ENCODE data around the gene HTR1D.
A peak's percentile ranks its signal among the peaks of the same experiment; 100 is the strongest.
"Not testable (repeated sequence)": the region's sequence is repeated elsewhere in the genome, so short reads cannot be mapped to it uniquely, and the experiment has no call there.

HTR1D gene, protein sequence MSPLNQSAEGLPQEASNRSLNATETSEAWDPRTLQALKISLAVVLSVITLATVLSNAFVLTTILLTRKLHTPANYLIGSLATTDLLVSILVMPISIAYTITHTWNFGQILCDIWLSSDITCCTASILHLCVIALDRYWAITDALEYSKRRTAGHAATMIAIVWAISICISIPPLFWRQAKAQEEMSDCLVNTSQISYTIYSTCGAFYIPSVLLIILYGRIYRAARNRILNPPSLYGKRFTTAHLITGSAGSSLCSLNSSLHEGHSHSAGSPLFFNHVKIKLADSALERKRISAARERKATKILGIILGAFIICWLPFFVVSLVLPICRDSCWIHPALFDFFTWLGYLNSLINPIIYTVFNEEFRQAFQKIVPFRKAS

GRCh38 chr1:23217421-23218115, at the start of gene HTR1D:
HTR1D (minus strand) TSS chr1:23217502; CDS start chr1:23194219, 23,283 bp downstream.
- peaks cover 4% of the 10 kb centered on the region for H3K4me1 Mint-ChIP-seq (ENCODE audit: low read depth)
- no peaks in the 10 kb centered on the region for H3K36me3 Mint-ChIP-seq (ENCODE audit: low read depth)
- H3K27ac Mint-ChIP-seq, result no peak within 1 kb of the TSS
- H3K27me3 Mint-ChIP-seq, result peaks cover 64% of the 10 kb centered on the region
- peak within 1 kb of the TSS; percentile 47 for H3K4me3 Mint-ChIP-seq
- no peaks in the 10 kb centered on the region for H3K9me3 Mint-ChIP-seq

DNA sequence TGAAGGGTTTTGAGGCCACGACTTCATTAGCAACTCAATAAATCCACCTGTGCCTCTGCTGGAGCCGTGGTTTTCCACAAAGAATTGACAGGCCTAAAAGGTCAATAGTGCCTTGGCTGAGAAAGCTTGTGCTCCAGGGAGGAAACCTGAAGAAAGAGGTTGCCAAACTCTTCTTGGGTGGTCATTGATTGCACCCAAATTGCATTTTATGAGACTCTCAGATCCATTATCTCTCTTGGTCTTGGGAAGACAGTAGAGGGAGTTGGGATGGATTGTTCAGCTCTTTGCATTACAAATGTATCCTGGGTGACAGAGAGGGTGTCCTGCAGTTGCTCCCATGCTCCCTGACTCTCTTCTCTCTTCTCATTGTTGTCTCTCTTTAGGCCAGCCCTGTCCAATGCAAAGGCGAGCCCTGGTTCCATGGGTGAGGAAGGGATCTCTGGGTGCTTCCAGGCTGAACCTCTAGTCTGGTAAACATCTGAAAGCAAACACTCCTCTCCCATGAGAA, 46.1 kb upstream of the HTR1D start:
- Mint-ChIP-seq H3K9me3 (no peaks in the 10 kb centered on the region), H3K27ac (no peak overlapping the region), H3K4me3 (no peak overlapping the region), H3K27me3 (peaks cover 3% of the 10 kb centered on the region), H3K36me3 (ENCODE audit: low read depth) (no peaks in the 10 kb centered on the region), H3K4me1 (ENCODE audit: low read depth) (no peaks in the 10 kb centered on the region)

DNA sequence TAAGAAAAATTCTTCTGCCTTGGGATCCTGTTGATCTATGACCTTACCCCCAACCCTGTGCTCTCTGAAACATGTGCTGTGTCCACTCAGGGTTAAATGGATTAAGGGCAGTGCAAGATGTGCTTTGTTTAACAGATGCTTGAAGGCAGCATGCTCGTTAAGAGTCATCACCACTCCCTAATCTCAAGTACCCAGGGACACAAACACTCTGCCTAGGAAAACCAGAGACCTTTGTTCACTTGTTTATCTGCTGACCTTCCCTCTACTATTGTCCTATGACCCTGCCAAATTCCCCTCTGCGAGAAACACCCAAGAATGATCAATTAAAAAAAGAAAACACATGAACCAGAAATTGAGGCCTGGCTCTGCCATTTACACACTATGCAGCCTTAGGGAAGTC, 40.8 kb upstream of the HTR1D start:
- H3K27me3 Mint-ChIP-seq; H3K4me3 Mint-ChIP-seq; H3K36me3 Mint-ChIP-seq (ENCODE audit: low read depth); H3K27ac Mint-ChIP-seq; H3K9me3 Mint-ChIP-seq; H3K4me1 Mint-ChIP-seq (ENCODE audit: low read depth): not testable (repeated sequence)

GRCh38 chr1:23257371-23257770, 40.1 kb upstream of the HTR1D start:
- not testable (repeated sequence) for H3K36me3 Mint-ChIP-seq (ENCODE audit: low read depth)

DNA sequence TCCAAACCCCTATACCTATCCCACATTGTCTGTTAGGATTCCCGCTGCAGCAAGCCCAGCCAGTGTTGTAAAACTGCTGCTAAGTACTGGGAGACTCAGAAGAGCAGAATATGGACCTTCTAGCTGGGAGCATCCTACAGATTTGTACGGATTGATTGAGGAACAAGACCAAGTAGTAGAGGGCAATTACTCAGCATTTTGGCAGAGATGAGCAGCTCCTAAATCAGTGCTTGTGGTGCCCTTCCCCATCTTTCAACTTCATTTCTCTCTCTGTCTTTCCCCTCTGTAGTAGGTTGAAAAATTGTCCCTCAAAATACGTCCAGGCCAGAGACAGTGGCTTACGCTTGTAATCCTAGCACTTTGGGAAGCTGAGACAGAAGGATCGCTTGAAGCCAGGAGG, 37.3 kb upstream of the HTR1D start:
- peaks cover 3% of the 10 kb centered on the region for H3K27me3 Mint-ChIP-seq
- no peaks in the 10 kb centered on the region for H3K4me1 Mint-ChIP-seq (ENCODE audit: low read depth)
- H3K9me3 Mint-ChIP-seq, result no peaks in the 10 kb centered on the region
- no peaks in the 10 kb centered on the region for H3K36me3 Mint-ChIP-seq (ENCODE audit: low read depth)
- no peak overlapping the region for H3K4me3 Mint-ChIP-seq
- H3K27ac Mint-ChIP-seq, result no peak overlapping the region

More at GRCh38 chr1:23257371-23257770, 40.1 kb upstream of the HTR1D start:
- not testable (repeated sequence) for H3K4me1 Mint-ChIP-seq (ENCODE audit: low read depth); H3K27ac Mint-ChIP-seq; H3K4me3 Mint-ChIP-seq; H3K27me3 Mint-ChIP-seq; H3K9me3 Mint-ChIP-seq

- Mint-ChIP-seq H3K4me3 (no peak overlapping the region), H3K27ac (no peak overlapping the region), H3K9me3 (no peaks in the 10 kb centered on the region), H3K36me3 (ENCODE audit: low read depth) (no peaks in the 10 kb centered on the region), H3K27me3 (peaks cover 3% of the 10 kb centered on the region), H3K4me1 (ENCODE audit: low read depth) (no peaks in the 10 kb centered on the region)
These were observed 34.5 kb upstream of the HTR1D start for GRCh38 chr1:23251812-23252211.

GRCh38 chr1:23249787-23250454, 32.6 kb upstream of the HTR1D start:
- Mint-ChIP-seq H3K27ac (no peak overlapping the region), H3K4me3 (no peak overlapping the region), H3K4me1 (ENCODE audit: low read depth) (no peaks in the 10 kb centered on the region), H3K9me3 (no peaks in the 10 kb centered on the region), H3K36me3 (ENCODE audit: low read depth) (no peaks in the 10 kb centered on the region), H3K27me3 (peaks cover 3% of the 10 kb centered on the region)

DNA sequence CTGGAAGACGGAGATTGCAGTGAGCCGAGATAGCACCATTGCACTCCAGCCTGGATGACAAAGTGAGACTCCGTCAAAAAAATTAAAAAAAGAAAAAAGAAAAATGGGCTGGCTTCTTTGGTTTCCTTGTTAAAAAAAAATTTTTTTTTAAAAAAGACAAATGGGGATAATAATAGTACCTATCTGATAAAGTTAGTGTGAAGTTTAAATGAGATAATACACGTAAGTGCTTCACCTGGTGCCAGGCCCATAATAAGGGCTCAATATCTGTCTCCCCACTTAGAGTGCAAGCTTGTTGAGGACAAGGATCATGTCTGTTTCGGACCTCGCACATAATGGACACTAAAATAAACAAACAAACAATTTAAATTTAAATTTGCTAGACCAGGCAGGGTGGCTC, 30.0 kb upstream of the HTR1D start:
- Mint-ChIP-seq H3K4me1 (ENCODE audit: low read depth) (no peaks in the 10 kb centered on the region), H3K27ac (no peak overlapping the region), H3K36me3 (ENCODE audit: low read depth) (no peaks in the 10 kb centered on the region), H3K27me3 (peaks cover 3% of the 10 kb centered on the region), H3K9me3 (no peaks in the 10 kb centered on the region), H3K4me3 (no peak overlapping the region)

DNA sequence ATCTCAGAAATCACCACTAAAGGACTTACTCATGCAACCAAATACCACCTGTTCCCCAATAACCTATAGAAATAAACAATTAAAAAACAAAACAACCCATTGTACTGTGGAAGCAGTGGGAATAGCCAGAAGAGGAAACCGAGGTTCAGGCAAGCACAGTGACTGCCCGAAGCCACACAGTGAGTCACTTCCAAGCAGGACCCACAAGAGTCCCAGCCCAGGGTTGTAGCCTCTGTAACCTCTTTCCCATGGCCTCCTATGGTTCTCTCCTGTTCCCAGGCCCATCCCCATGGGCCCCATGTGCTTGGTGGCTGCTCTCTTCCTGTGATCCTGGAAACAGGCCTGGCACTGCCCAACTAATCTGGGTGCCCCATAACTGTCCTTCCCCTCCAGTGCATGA, 29.0 kb upstream of the HTR1D start:
- H3K27ac Mint-ChIP-seq, result no peak overlapping the region
- no peaks in the 10 kb centered on the region for H3K36me3 Mint-ChIP-seq (ENCODE audit: low read depth)
- H3K4me3 Mint-ChIP-seq, result no peak overlapping the region
- no peaks in the 10 kb centered on the region for H3K4me1 Mint-ChIP-seq (ENCODE audit: low read depth)
- H3K9me3 Mint-ChIP-seq, result no peaks in the 10 kb centered on the region
- peaks cover 3% of the 10 kb centered on the region for H3K27me3 Mint-ChIP-seq

DNA sequence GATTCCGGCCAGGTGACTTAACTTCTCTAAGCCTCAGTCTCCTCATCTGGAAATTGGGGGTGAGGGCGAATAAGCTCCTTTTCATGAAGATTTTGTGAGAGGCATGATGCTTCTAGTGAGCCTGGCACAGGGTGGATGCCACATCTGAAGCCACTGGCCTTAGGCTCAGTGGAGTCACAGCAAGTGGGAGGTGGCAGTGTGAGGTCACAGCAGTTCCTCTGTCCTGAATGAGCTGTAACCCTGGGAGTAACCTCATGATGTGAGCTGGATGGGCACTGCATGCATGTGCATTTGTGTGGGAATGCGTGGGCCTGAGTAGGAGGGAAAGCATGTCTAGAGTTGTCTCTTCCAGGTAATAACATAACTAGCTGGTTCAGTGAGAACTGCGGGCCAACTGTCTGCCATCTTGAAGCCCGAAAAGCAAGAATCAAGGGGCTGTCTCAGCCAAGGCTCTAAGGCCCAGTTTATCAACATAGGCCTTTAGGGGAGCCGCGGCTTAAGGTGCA, 27.0 kb upstream of the HTR1D start:
- Mint-ChIP-seq H3K4me3 (no peak overlapping the region), H3K27ac (no peak overlapping the region), H3K9me3 (no peaks in the 10 kb centered on the region), H3K36me3 (ENCODE audit: low read depth) (no peaks in the 10 kb centered on the region), H3K27me3 (no peaks in the 10 kb centered on the region), H3K4me1 (ENCODE audit: low read depth) (no peaks in the 10 kb centered on the region)

DNA sequence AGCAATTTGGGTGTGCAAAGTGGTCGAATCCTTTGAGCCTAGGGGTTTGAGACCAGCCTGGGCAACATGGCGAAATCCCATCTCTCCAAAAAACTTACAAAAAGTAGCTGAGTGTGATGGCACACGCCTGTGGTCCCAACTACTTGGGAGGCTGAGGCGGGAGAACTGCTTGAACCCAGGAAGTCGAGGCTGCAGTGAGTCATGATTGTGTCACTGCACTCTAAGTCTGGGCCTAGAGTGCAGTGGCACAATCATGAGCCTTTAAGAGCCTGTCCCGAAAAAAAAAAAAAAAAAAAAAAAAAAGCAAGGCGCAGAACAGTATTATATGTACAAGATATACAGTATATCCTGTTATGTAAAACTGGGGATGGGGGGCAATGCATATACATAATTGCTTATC, 25.1 kb upstream of the HTR1D start:
- H3K4me1 Mint-ChIP-seq (ENCODE audit: low read depth), result no peaks in the 10 kb centered on the region
- H3K9me3 Mint-ChIP-seq, result no peaks in the 10 kb centered on the region
- H3K27ac Mint-ChIP-seq, result no peak overlapping the region
- no peaks in the 10 kb centered on the region for H3K27me3 Mint-ChIP-seq
- no peak overlapping the region for H3K4me3 Mint-ChIP-seq
- no peaks in the 10 kb centered on the region for H3K36me3 Mint-ChIP-seq (ENCODE audit: low read depth)

GRCh38 chr1:23239638-23240295, 22.5 kb upstream of the HTR1D start:
- no peaks in the 10 kb centered on the region for H3K9me3 Mint-ChIP-seq
- no peaks in the 10 kb centered on the region for H3K27me3 Mint-ChIP-seq
- no peak overlapping the region for H3K4me3 Mint-ChIP-seq
- H3K27ac Mint-ChIP-seq, result no peak overlapping the region
- no peaks in the 10 kb centered on the region for H3K36me3 Mint-ChIP-seq (ENCODE audit: low read depth)
- no peaks in the 10 kb centered on the region for H3K4me1 Mint-ChIP-seq (ENCODE audit: low read depth)

DNA sequence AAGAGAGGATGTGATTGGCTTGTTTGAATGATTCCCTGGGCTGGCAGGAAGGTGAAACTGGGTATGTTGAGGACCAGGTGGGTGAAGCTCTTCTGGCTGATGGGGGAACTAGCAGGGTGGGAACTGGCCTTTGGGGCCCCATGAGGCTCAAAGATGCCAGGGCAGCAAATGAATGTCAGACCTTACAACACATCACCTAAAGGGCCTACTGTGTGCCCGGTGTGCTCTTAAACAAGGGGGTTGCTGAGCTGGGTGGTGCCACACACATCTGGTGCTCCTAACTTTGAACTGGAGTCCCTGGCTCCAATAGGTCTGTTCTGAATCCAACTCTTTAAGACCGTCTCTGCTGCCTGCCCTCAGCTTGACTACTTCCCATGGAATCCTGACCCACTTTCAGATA, 21.3 kb upstream of the HTR1D start:
- Mint-ChIP-seq H3K4me3 (no peak overlapping the region), H3K9me3 (no peaks in the 10 kb centered on the region), H3K27ac (no peak overlapping the region), H3K27me3 (no peaks in the 10 kb centered on the region), H3K4me1 (ENCODE audit: low read depth) (no peaks in the 10 kb centered on the region), H3K36me3 (ENCODE audit: low read depth) (no peaks in the 10 kb centered on the region)

DNA sequence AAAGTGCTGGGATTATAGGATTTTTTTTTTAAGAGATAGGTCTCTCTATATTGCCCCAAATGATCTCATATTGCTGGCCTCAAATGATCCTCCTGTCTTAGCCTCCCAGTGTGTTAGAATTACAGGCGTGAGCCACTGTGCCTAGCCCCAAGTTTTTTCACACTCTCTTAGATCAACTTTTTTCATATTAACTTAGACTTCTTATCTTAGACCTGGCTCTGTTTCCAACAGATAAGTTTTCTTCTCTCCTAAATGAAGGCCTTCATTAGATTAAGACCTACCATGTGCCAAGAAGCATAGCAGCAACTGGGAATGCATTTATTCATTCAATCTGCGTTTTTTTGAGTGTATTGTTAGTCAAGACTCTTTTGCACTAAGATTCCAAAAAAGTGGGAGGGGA, 20.2 kb upstream of the HTR1D start:
- Mint-ChIP-seq H3K4me3 (no peak overlapping the region), H3K27ac (no peak overlapping the region), H3K27me3 (no peaks in the 10 kb centered on the region), H3K4me1 (ENCODE audit: low read depth) (no peaks in the 10 kb centered on the region), H3K9me3 (no peaks in the 10 kb centered on the region), H3K36me3 (ENCODE audit: low read depth) (no peaks in the 10 kb centered on the region)

DNA sequence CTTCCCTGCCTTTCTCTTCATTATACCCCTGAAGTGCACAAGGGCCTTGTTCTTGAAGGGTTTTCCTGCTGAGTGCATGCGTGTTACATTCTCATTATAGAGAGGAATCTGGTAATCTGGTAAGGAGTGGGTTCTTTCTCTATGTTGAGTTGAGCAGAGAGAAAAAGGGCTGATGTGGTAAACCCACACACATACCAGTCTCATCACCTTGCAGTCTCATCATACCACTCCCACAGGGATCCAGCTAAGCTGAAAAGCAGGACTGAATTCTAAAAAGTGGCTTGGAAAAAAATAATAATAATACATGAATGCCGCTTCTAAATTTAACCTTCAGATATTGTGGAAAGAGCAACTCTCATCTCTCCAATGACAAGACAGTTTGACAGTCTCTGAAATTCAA, 10.5 kb upstream of the HTR1D start:
- Mint-ChIP-seq H3K9me3 (no peaks in the 10 kb centered on the region), H3K27me3 (peaks cover 16% of the 10 kb centered on the region), H3K27ac (no peak overlapping the region), H3K4me1 (ENCODE audit: low read depth) (no peaks in the 10 kb centered on the region), H3K4me3 (no peak overlapping the region), H3K36me3 (ENCODE audit: low read depth) (no peaks in the 10 kb centered on the region)

All from stimulated activated naive CD8-positive, alpha-beta T cell treated with anti-CD3 and anti-CD28 coated beads, Interleukin-15, Interleukin-2, amounts not matched to agents 100 ng/mL and 50 ng/mL, for 24 hours (primary cell).